Panc1 (cell line): ENCODE data around the gene EVX2. TPM values are rescaled to one million over a fixed set of nuclear protein-coding genes. Genes with fewer than 3 reads are reported as not detected.
A peak's percentile ranks its signal among the peaks of the same experiment; 100 is the strongest.

Source experiments
- ATAC-seq: fragments of 200-7000 bp; cut with Tn5 transposase; 2 replicates; pipeline ENCODE4 v1.9.1; 2020; ENCODE audit warnings: mild to moderate bottlenecking, moderate library complexity
- BruUV-seq: library from RNA; stranded (reverse); fragments of 400-500 nt; replicated peaks from 2 replicates; lab custom pipeline; 2021; lab: Mats Ljungman, UMichigan
- CTCF ChIA-PET: fragments of 300-600 bp; sonication (Branson Sonifier 250); formaldehyde crosslinking; loops from one replicate; lab custom pipeline; 2022; ENCODE audit warnings: antibody characterized with exemption; lab: Charles Lee
- POLR2A ChIA-PET: fragments of 300-600 bp; sonication (Branson Sonifier 250); formaldehyde crosslinking; loops from one replicate; lab custom pipeline; 2022; ENCODE audit warnings: antibody characterized with exemption; lab: Charles Lee
- DNase-seq: peaks from one replicate; pipeline ENCODE4 v3.0.0-alpha.2; 2010; ENCODE audit warnings: low read depth, low spot score
- H3K27ac ChIP-seq: 2 replicates; pipeline ENCODE4 v1.5.1; 2011; ENCODE audit warnings: mild to moderate bottlenecking, low read length, inconsistent platforms
- H3K27me3 ChIP-seq: fragments of 200-500 bp; sonication (Bioruptor generic); 2 replicates; pipeline ENCODE4 v1.6.0; 2014; ENCODE audit warnings: low read length, inconsistent platforms; ENCODE audit not compliant: control insufficient read depth, insufficient read depth
- H3K36me3 ChIP-seq: fragments of 200-500 bp; sonication (Bioruptor generic); 2 replicates; pipeline ENCODE4 v1.5.1; 2014; ENCODE audit warnings: inconsistent platforms, mild to moderate bottlenecking, low read length, moderate library complexity; ENCODE audit not compliant: control insufficient read depth, insufficient read depth
- H3K4me1 ChIP-seq: 2 replicates; pipeline ENCODE4 v1.5.1; 2011; ENCODE audit warnings: inconsistent platforms, mild to moderate bottlenecking, low read length, moderate library complexity; ENCODE audit not compliant: control insufficient read depth, insufficient read depth
- H3K4me3 ChIP-seq, 2 experiments: 2 replicates each; pipeline ENCODE4 v1.5.1; 2011 to 2012; ENCODE audit warnings: low read depth in 2 of 2, low read length in 2 of 2, mild to moderate bottlenecking in 2 of 2, inconsistent platforms in 1 of 2, moderate library complexity in 1 of 2
- H3K9me3 ChIP-seq: fragments of 200-500 bp; sonication (Bioruptor generic); 2 replicates; pipeline ENCODE4 v1.5.1; 2014; ENCODE audit warnings: low read depth, mild to moderate bottlenecking, inconsistent platforms, low read length, moderate library complexity; ENCODE audit not compliant: control insufficient read depth, insufficient read depth
- CTCF ChIP-seq: fragments of 450-650 bp; IDR thresholded peaks from 2 replicates; pipeline ENCODE4 v1.5.1; 2017; ENCODE audit warnings: mild to moderate bottlenecking
- POLR2AphosphoS5 ChIP-seq: IDR thresholded peaks from 2 replicates; pipeline ENCODE4 v1.6.1; 2012; ENCODE audit warnings: mild to moderate bottlenecking, low read depth, low read length, moderate library complexity
- REST ChIP-seq, 2 experiments: IDR thresholded peaks; 2 replicates each; pipeline ENCODE4 v1.6.1; 2011 to 2012; ENCODE audit warnings: low read depth in 2 of 2, control low read depth in 1 of 2, low read length in 1 of 2, mild to moderate bottlenecking in 1 of 2, moderate library complexity in 1 of 2; ENCODE audit not compliant: insufficient read depth in 1 of 2
- SIN3A ChIP-seq: IDR thresholded peaks from 2 replicates; pipeline ENCODE4 v1.6.1; 2012; ENCODE audit warnings: low read depth, mild to moderate bottlenecking, low read length, moderate library complexity, borderline replicate concordance; ENCODE audit not compliant: insufficient read depth
- TCF7L2 ChIP-seq: IDR thresholded peaks from 2 replicates; pipeline ENCODE4 v1.6.1; 2011; ENCODE audit warnings: mild to moderate bottlenecking, low read depth, low read length, inconsistent platforms
- in situ Hi-C: cut with HindIII; loops from 2 replicates; pipeline ENCODE4 v1.10.0; 2016; ENCODE audit warnings: low sequenced_read_pairs, low pct_unique_long_range_greater_than_20kb
- intact Hi-C: fragments of 100-400 bp; cut with micrococcal nuclease; formaldehyde crosslinking; loops from one replicate; pipeline ENCODE4 v1.10.0; 2022; ENCODE audit not compliant: unreplicated experiment
- total RNA-seq: library from RNA; stranded (reverse); gene quantifications from one replicate; pipeline ENCODE4 v1.2.1, GENCODE V29; 2021; ENCODE audit not compliant: unreplicated experiment

EVX2 gene
- total RNA-seq, 1 experiment from 2014 or later, result not detected

GRCh38 chr2:176111846-176112374, 28.1 kb upstream of the EVX2 start:
- no TSS peak for BruUV-seq
- DNase-seq (no peak), ATAC-seq (no peak)
- H3K4me1 ChIP-seq, result 0 out of 2 replicates have a peak, but pooled peaks cover 3% of the 10 kb centered on the region
- H3K36me3 ChIP-seq, result no peaks in the 10 kb centered on the region
- in situ Hi-C loops (no loop called here), intact Hi-C loops (no loop called here)
- ChIA-PET CTCF (interaction anchor here (0.6 to 0.7 kb wide), 2 partner anchors 9 to 1036 kb away, joined by 3 to 4 read pairs; no protein-coding TSS in a partner anchor), POLR2A (no interaction called here)
- H3K9me3 ChIP-seq, result no peaks in the 10 kb centered on the region
- H3K27ac ChIP-seq, result no peak overlapping the region
- TF ChIP-seq CTCF, result no peak
- TF ChIP-seq POLR2AphosphoS5, result no peak
- TF ChIP-seq TCF7L2, result no peak
- peaks cover 5% of the 10 kb centered on the region; the same call in 1 of the 2 replicates for H3K27me3 ChIP-seq
- H3K4me3 ChIP-seq, result no peak overlapping the region

DNA sequence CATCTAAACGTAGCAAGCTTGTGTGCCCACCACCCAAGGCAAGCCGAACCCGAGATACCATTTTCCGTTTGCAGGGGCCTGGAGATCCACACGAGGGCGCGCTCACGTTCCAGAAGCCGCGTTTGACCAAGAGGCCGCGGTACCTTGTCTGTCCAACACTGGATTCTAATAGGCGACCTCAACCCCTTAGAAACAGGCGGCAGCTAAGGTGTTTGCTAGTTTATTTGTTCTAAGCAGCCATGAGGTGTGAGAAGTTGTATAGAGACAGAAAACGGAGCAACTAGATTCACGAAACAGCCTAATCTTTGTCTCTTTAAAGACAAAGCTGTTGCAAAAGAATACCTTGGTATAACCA, 27.5 kb upstream of the EVX2 start:
- Histone ChIP-seq H3K36me3 (no peaks in the 10 kb centered on the region), H3K4me3 (no peak overlapping the region), H3K27ac (no peak overlapping the region), H3K4me1 (0 out of 2 replicates have a peak, but pooled peaks cover 3% of the 10 kb centered on the region), H3K9me3 (no peaks in the 10 kb centered on the region), H3K27me3 (peaks cover 5% of the 10 kb centered on the region; the same call in 1 of the 2 replicates)
- no TSS peak for BruUV-seq
- ChIA-PET POLR2A (no interaction called here), CTCF (interaction anchor here (0.6 to 0.7 kb wide), 2 partner anchors 10 to 1036 kb away, joined by 3 to 4 read pairs; no protein-coding TSS in a partner anchor)
- peak; percentile 76 for ATAC-seq
- in situ Hi-C loops (no loop called here), intact Hi-C loops (no loop called here)
- TF ChIP-seq CTCF, result peak; percentile 96
- TF ChIP-seq SIN3A, result no peak
- DNase-seq, result no peak

- no peak for DNase-seq
- in situ Hi-C loops, result no loop called here
- H3K27ac ChIP-seq, result no peak overlapping the region
- ChIA-PET POLR2A (no interaction called here), CTCF (no interaction called here)
- 0 out of 2 replicates have a peak, but pooled peaks have one; percentile 35 for TF ChIP-seq CTCF
- no peak for TF ChIP-seq POLR2AphosphoS5
- TF ChIP-seq REST (IDR thresholded peaks at IDR 0.05; ENCODE audit: insufficient read depth in 1 of 2, low read depth in 2 of 2, low read length in 1 of 2), result no peak
- 0 out of 2 replicates have a peak, but pooled peaks cover 3% of the 10 kb centered on the region for H3K4me1 ChIP-seq
- H3K36me3 ChIP-seq, result no peaks in the 10 kb centered on the region
- intact Hi-C loops, result no loop called here
- ATAC-seq, result no peak
- peaks cover 5% of the 10 kb centered on the region; the same call in 1 of the 2 replicates for H3K27me3 ChIP-seq
- H3K9me3 ChIP-seq, result no peaks in the 10 kb centered on the region
- BruUV-seq, result no TSS peak
- H3K4me3 ChIP-seq, result no peak overlapping the region
Measured at GRCh38 chr2:176110415-176111308, 26.9 kb upstream of the EVX2 start.
